ENCODE results near the gene PIGC.

Gene PIGC

DNA sequence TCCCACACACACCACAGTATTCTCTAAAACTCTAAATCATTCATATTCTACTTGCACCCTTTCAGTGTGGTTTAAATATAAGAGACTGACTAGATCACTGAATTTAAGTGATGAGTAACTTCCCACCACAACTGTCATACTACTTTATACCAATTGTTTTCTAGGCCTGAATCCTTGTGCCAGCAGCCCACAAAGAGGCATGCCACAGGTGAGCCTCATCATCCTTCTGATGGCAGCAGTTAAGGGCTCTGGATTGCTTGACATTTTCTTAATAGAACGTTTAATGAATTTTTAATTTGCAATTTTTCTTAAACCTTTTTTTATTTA is 13.8 kb downstream of the PIGC start:
- no peak for DNase-seq (ENCODE audit: low read depth, low spot score)

DNA sequence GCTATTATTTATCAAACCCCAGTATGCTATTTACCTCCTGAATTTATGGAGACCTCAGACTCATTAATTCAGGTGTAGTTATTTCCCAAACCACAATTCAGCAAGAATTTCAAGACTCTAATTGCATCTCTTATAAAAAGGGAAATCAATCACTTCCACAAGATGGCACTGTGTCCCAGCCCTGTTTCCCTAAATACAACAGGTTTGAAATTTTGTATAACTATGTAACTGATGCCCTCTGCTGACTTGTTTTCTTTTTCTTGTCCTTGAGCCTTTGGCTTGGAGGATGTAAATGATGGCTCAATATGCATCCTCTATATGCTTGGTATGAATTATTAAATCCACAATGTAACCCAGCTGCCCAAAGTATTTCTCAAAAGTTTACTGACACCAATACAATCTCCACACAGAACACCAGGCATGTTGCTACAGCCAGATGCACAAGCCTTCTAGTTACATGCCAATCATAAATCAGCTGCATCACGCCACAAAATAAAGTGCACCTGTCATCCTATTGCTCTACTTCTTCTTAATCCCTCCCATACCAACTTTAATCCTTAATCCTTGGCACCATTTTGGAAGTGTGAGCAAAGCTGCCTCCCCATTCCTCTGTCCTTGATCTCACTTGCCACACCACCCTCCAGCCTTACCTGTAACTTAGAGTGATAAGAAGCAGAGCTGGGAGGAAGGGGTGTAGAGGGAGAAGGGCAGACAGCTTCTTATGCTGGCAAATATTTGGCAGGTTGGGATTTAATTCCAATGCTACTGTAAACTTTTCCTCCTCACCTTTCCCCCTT is 14.3 kb downstream of the PIGC start:
- no peak for DNase-seq (ENCODE audit: low read depth, low spot score)

DNA sequence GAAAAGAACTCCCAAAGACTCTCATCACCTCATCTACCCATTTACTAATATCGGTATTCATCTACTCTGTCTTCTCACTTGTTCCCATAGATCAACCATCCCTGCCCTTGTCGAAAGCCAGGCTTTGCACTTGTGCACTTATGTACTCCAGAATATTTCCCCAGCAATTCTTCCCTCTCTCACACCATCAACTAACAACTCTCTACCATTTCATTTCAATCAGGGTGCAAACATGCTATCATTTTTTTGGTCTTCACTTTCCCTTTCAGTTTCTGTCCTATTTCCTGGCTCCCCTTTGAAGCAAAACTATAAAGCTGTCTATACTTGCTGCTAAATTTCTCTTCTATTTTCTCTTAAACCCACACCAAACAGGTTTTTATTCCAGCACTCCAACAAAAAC is 16.7 kb downstream of the PIGC start:
- DNase-seq (ENCODE audit: low read depth, low spot score) = no peak

DNA sequence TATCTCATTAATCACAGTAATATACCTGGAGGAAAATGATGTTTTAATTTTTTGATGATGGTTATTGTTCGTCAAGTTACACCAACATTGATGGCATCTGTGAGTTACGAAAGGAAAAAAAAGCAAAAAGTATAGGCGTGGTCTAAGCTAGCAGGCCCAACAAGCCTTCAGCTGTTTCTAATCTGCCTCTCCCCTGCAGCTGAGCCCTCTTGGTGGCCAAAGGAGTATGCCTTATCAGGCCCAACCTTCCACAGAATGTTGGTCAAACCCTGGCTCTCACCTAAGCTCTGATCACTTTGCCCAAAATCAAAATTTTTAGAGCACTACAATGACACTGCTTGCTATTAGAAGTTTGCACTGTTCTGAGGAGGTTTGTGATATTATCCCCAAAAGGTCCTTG is 18.5 kb downstream of the PIGC start:
- DNase-seq (ENCODE audit: low read depth, low spot score) = no peak

DNA sequence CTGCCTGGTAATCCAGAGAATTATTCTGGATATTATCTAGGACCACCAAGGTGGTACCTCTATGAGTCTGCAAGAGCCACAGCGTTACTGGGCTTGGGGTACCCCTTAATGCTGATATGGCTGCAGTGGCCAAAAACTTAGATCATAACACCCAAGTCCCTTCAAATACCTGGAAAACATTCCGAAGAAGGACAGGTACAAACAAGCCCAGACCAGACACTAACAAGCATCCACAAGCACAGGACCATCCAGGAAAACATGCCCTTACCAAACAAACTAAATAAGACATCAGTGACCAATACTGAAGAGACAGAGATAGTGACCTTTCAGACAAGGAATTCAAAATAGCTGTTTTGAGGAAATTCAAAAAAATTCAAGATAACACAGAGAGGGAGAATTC is 20.5 kb downstream of the PIGC start:
- DNase-seq (ENCODE audit: low read depth, low spot score) = no peak

DNA sequence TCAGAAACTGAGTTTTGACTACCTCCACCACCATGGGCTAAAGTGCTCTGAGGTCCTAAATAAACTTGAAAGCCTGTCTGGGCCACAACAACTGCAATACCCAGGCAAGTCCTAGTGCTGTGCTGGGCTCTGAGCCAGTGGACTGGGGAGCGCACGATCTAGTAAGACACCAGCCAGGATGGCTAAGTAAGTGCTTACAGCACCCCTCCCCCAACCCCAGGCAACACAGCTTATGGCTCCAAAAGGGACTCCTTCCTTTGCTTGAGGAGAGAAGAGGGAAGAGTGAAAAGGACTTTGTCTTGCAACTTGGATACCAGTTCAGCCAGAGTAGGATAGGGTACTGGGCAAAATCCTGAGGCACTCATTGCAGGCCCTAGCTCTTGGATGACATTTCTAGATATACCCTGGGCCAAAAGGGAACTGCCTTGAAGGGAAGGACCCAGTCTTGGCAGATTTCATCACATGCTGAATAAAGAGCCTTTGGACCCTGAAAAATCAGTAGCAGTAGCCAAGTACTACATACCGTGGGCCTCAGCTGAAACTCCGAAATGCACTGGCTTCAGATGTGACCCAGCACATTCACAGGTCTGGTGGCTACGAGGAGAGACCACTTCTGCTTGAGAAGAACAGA is 21.8 kb downstream of the PIGC start:
- no peak for DNase-seq (ENCODE audit: low read depth, low spot score)

DNA sequence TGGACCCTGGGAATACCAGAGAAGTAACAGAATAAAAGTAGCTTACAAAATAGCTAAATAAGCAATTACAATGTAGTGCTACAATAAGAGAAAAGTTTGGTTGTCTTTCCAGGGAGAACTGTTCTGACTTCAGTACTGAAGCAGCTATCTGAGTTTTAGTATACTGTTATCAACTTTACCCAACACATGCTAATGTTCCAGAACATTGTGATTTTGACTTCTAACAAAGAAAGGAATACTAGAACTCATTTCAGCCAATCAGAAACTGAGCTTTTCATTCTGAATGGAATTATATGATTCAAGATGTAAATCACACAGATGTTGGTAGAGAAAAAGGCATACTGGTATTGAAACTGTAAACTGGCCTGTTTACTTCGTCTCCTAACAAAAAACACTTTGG is 23.5 kb downstream of the PIGC start, which contains the start of gene C1orf105:
Gene C1orf105 (plus strand): TSS at position 301 of the 400 bp plus-strand sequence. CDS start 201 bp downstream, outside the sequence.
- no peak for DNase-seq (ENCODE audit: low read depth, low spot score)

DNA sequence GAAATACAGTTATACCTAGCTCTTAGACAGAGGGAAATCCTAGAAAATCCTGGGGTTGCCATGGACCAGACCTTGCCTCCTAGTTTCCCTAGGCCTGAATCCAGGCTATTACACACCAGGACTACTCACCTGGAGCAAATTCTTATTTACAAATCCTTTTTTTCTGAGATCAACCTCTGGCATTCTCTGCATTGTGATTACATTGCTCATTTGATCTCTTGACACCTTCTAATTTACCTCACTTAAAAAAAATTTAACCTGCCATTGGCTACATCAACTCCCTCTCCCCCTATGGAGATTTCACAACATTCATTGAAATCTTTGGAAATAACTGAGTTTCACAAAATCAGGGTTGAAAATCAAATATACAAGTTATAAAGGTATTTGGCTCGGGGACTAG is 26.3 kb downstream of the PIGC start:
- DNase-seq (ENCODE audit: low read depth, low spot score) = no peak

DNA sequence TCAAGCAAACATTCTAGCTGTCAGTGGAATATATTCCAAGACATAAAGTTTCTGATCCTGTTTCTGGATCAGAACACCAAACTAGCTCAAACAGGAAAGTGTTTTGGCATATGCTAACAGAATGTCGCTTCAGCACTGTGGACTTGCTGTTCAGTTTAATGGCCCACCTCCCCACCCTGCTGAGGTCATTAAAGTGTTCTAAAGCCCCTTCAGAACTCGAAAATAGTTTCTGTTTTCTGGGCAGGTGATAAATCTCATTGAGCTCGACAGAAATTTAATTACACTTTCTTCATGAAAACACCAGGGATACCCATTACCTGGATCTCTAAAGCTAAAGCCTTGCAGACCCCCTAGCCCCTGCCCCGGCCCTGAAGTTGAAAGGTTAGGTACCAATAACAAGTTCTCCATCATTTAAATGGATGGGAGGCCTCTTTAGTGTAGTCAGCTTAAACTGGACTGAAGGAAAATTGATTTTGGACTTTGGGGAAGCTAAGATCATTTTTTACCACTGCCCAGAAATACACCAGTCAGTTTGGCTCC is 27.3 kb downstream of the PIGC start:
- no peak for DNase-seq (ENCODE audit: low read depth, low spot score)

DNA sequence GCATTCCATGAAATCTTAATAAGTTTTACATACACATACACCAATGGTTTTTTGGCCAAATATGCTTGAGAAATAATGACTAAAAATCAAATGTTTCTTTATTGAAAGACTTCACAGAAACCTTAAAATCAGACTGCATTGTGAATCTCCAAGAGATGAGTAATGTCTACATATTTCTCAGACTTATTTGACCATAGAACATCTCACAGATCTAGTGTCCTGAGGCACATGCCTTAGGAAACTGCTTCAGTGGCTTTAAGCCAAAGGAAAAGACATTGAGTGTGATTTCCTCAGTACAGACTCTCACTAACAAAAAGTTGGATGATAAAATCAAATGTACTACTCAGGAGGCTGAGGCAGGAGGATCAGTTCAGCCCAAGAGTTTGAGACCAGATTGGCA is 29.5 kb downstream of the PIGC start:
- DNase-seq (ENCODE audit: low read depth, low spot score) = no peak

DNA sequence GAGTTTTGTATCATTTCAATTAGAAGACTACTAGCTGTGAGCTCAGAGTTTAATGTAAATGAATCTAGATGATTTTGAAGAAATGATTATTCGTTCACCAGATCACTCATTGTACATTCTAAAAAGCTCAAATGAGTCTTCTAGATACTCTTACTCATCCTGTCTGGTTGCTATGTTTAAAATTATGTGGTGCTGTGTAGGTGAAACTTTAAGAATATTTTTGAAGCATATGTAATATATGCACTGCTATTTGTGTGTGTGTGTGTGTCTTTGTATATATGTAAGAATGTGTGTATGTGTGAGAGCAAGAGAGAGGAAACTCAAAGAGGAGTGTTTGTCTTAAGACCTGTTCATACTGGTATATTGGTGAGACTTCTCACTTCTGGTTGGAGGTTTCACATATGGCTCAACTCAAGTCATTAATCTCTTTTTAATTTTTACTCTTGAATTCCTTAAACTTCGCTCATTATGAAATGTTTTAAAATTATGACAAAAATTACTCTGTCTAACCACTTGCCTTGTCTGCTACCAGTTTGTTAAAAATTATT is 32.0 kb downstream of the PIGC start:
- DNase-seq (ENCODE audit: low read depth, low spot score) = no peak

DNA sequence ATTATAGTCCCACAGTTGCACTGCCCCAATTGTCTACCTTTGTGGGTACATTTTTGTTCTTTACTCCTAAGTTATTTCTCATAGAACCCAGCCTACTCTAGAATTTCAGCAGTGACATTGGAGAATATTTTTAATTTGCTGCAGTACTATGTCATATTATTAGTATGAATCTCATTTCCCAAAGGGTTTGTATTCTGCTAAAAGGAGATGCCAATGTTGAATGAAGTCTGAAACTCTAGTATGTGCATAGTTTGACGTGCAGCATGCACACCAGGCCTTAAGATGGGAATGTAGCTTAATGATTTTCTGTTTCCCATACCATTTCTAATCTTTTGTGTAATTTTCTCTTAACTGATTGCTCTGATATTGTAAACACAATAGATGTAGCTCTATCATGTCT is 33.8 kb downstream of the PIGC start:
- no peak for DNase-seq (ENCODE audit: low read depth, low spot score)

DNA sequence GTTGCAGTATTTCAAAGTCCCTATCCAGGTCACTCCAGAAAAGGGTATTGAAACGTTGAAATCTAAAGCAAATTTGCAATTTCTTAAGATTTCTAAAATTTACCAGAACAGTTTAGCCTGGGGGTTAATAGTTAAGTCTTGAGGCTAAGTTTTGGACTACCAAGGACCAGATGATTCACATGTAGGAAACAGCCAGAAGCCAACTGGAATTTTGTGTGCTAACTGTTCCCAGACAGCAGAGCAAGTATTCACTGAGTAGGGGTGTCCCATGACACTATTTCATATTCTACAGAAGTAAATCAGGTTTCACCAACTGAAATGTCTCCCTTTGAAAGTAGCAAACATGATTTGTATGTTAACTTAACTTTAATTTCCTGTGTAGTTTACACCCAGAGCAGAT is 34.9 kb downstream of the PIGC start:
- DNase-seq (ENCODE audit: low read depth, low spot score) = no peak

DNA sequence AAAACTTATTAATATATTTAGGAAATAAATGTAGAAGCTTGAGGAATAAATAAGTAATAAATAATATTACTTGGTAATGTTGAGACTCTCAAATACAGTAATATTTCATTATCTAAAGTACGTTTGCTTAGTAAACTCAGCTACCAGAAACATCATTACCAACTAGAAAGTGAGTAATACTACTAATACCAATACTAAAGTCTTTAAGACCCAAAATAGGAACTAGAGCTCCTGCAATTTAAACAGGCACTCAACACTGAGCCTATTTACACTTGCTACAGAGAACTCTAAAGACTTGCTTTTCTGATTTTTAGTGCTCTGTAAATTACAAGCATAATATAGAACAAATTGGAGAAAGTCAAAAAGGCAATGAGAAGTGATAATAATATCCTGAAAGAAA is 36.9 kb downstream of the PIGC start:
- no peak for DNase-seq (ENCODE audit: low read depth, low spot score)

DNA sequence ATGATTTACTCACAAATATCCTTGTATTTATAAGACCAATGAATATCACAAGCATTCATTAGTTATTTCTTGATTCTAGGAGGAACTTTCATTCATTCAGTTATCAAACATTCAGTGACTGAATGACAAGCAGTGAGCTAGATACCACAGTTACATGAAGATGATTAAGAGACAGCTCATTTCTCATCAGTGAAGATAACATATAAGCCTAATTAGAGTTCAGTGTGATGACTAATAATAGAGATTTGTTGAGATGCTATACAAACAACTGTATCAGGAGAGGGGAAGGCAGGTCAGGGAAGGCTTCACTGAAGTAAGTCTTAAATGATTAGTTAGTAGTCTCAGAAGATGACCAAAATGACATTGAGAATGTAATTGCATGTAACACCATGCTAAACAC is 38.0 kb downstream of the PIGC start:
- no peak for DNase-seq (ENCODE audit: low read depth, low spot score)

DNA sequence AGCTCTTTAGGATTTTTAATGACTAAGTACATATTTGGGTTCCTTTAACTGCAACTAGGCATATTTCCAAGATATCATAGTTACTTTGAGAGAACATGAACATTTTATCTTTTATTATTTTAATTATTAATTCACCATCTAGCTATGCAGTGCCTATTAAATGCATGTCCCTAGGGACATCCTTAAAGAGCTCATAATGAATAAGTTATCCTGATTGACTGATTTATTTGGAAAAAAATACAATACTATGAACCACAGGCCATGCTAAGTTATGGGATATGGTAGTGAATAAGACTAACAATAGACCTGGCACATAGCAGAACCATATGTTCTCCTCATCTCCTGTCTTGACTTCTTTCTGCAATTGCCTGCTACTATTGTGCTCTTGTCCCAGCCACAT is 39.7 kb downstream of the PIGC start:
- no peak for DNase-seq (ENCODE audit: low read depth, low spot score)

DNA sequence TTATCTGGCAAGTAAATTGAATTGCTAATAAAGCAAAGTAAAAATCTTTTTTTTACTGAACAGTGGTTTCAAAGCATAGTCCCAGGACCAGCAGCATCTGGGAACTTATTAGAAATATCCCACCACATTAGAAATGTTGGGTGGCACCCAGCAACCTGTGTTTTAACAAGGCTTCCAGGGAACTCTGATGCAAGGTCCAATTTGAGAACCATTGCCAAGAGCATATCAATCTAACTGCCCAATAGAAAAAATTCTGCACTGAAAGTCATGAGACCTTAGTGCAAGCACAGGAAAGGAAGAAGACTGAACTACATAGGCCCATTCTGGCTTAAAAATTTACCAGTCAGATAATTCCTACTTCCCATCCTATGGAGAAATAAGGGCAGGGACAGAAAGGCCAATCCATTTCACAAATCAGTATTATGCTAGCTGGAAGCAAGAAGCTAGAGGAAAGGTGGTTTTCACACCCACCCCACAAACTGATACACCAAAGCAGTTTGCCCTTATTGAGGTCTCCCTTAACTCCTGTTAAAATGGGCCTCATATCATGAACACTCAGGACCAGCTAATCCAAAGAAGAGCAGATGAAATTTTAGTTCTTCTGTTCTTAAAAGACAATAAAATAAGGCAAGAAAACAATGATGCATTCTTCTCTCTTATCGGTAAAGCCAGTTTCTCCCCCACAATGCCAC is 40.8 kb downstream of the PIGC start:
- DNase-seq (ENCODE audit: low read depth, low spot score) = no peak

DNA sequence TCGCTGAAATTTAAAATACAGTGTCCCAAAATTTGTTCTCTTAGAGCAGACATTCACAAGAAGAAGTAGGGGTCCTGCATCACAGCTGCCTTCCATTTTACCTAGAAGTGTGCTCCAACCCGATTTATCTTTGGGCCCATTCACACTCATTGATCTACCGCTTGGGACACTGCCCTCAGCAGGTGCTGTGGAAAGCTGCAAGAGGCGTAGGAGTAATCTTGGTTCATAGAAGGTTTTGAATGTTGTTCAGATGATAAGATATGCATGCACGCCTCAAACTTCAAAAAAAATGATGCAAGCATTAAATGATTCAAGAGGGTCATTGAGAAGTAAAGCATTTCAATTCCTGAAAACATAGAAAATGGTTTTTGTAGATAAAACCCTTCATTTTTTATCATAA is 42.0 kb downstream of the PIGC start:
- no peak for DNase-seq (ENCODE audit: low read depth, low spot score)

DNA sequence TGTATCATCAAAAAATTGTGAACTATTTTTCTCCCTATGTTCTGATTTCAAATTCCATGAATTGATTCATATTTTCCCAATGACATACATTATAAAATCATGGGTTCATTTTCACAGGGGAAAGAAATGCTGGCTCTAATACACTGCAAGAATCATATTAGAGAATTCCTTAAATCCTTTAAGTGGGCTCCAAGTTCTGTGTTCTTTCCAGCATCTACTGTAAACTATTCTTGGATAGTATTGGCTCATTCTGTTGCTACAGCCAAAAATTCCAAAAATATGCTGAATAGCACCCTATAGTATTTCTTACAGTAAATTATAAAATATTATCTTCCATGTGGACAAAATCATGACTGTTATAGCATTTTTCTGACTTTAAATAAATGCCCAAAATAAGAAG is 42.4 kb downstream of the PIGC start:
- no peak for DNase-seq (ENCODE audit: low read depth, low spot score)

DNA sequence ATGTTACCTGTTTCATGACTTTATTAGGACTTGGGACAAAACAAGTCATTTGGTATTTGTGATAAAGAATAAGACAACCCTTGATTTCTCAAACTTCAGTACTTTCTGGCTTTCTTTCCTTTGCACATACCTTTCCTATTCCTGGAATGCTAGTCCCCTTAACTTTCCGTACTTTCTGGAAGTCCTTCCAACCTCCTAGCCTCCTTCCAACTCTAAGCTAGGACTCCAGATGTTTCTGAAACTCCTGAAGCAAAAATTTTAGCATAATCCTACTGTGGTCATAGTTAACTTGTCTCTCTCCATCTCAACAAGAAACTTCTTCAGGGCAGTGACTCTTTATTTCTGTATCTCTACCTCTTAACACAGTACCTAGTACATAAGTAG is 43.2 kb downstream of the PIGC start:
- DNase-seq (ENCODE audit: low read depth, low spot score) = no peak

DNA sequence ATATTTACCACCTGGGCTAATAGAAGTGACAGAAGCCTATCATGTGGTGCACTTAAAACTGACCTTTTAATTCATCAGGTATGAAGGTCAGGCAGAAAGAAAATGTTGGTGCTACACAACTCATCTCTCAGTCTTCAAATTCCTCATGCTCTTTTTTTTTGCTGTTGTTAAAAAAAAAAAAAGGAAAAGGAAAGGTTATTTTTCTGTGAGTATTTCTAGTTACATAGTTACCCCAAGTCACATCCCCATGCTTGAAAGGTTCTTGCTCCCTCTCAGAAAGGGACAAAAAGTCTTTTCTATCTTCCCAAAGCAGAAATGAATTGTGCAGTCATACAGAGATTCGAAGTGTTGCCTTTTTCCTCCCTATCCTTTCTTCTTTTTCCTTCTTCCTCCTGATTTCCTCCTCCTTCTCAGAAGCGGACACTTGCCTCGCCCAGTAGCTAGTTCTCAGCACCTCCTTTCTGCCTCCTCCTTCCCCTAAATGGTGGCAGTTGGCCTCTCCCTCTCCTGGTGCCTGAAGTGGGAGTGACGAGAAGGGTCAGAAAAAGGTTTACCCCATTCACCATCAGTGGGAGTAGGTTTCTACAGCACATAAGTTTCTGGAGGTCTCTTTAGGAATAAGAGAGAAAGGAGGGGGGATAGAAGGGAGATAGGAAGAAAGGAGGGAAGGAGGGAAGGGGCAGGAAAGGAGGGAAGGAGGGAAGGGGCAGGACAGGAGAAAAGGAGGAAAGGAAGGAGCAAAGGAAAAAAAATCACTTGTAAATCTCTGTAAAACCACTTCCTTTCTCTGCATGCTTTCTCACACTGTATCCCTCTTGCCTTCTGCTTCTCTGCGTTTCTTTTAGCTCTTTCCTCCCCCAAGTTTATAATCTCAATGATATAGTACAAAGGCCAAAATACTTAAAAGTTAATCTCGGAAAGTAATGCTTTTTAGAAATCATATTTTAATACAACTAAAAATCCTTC is 43.8 kb downstream of the PIGC start:
- DNase-seq (ENCODE audit: low read depth, low spot score) = no peak
